Fibroblast of lung (primary cell): ENCODE data around the gene FASTKD1. TPM values are rescaled to one million over a fixed set of nuclear protein-coding genes. Genes with fewer than 3 reads are reported as not detected.

Source experiments
- DNase-seq, 2 donors: peaks; one replicate each; pipeline versions ENCODE4 v3.0.0 to v3.0.0-alpha.2; 2010; ENCODE audit warnings: low read depth in 2 of 2
- H2AFZ ChIP-seq: 2 replicates; pipeline ENCODE4 v1.5.1; 2012; ENCODE audit warnings: low read length, control low read depth, inconsistent platforms
- H3K27ac ChIP-seq: 2 replicates; pipeline ENCODE4 v1.5.1; 2011; ENCODE audit warnings: low read length, control low read depth; ENCODE audit not compliant: insufficient read depth
- H3K27me3 ChIP-seq: 2 replicates; pipeline ENCODE4 v1.5.1; 2011; ENCODE audit warnings: mild to moderate bottlenecking, low read length; ENCODE audit not compliant: control insufficient read depth, insufficient read depth
- H3K36me3 ChIP-seq: 2 replicates; pipeline ENCODE4 v1.5.1; 2011; ENCODE audit warnings: low read length; ENCODE audit not compliant: control insufficient read depth, insufficient read depth
- H3K4me1 ChIP-seq: 2 replicates; pipeline ENCODE4 v1.5.1; 2011; ENCODE audit warnings: low read length; ENCODE audit not compliant: control insufficient read depth, insufficient read depth; ENCODE audit errors: extremely low read depth
- H3K4me2 ChIP-seq: 2 replicates; pipeline ENCODE4 v1.5.1; 2011; ENCODE audit warnings: low read length, control low read depth; ENCODE audit not compliant: insufficient read depth; ENCODE audit errors: extremely low read depth
- H3K4me3 ChIP-seq, 4 experiments: fragments of 200-600 bp in 1 of 4; sonication (generic) in 1 of 4; replicated peaks in 1 of 4; 2 replicates each; pipeline ENCODE4 v1.5.1; 2011 to 2016; ENCODE audit warnings: low read length in 4 of 4, low read depth in 3 of 4, mild to moderate bottlenecking in 3 of 4, control low read depth in 2 of 4, inconsistent platforms in 1 of 4, mixed read lengths in 1 of 4; ENCODE audit not compliant: insufficient read depth in 1 of 4; ENCODE audit errors: control extremely low read depth in 1 of 4
- H3K79me2 ChIP-seq: 2 replicates; pipeline ENCODE4 v1.5.1; 2012; ENCODE audit warnings: mild to moderate bottlenecking, low read length, inconsistent platforms; ENCODE audit not compliant: control insufficient read depth, insufficient read depth
- H3K9ac ChIP-seq: 2 replicates; pipeline ENCODE4 v1.5.1; 2011; ENCODE audit warnings: mild to moderate bottlenecking, low read length, control low read depth; ENCODE audit not compliant: insufficient read depth
- H3K9me3 ChIP-seq: 2 replicates; pipeline ENCODE4 v1.5.1; 2012; ENCODE audit warnings: low read depth, low read length; ENCODE audit not compliant: control insufficient read depth, insufficient read depth
- H4K20me1 ChIP-seq: 2 replicates; pipeline ENCODE4 v1.5.1; 2011; ENCODE audit warnings: low read length; ENCODE audit not compliant: control insufficient read depth, insufficient read depth; ENCODE audit errors: extremely low read depth
- CTCF ChIP-seq, 2 donors: IDR thresholded peaks in 1 of 2; conservative IDR thresholded peaks in 1 of 2; 1 replicate in 1 of 2; 2 replicates in 1 of 2; pipeline ENCODE4 v1.5.1; 2011 to 2012; ENCODE audit warnings: low read length in 2 of 2, control low read depth in 1 of 2, inconsistent platforms in 1 of 2, low read depth in 1 of 2, mild to moderate bottlenecking in 1 of 2
- EZH2 ChIP-seq: IDR thresholded peaks from 2 replicates; pipeline ENCODE4 v1.5.1; 2012; ENCODE audit warnings: low read length, control low read depth, mild to moderate bottlenecking; ENCODE audit errors: missing control alignments
- polyA plus RNA-seq, 2 donors: library from polyadenylated mRNA; depleted of rRNA in 1 of 2; stranded (reverse) in 1 of 2; unstranded in 1 of 2; fragments of >200 nt; gene quantifications; 2 replicates each; pipeline ENCODE4 v1.2.1, GENCODE V29; 2011 to 2012; ENCODE audit warnings: missing spikeins in 1 of 2
- total RNA-seq: library from RNA; depleted of rRNA; stranded (reverse); fragments of >200 nt; gene quantifications from 2 replicates; pipeline ENCODE4 v1.2.1, GENCODE V29; 2014

Gene FASTKD1
- total and polyA plus RNA-seq, 2 donors (not counting 1 experiment from before 2014, with no cell fraction given), result 11.8 to 19.3 TPM

DNA sequence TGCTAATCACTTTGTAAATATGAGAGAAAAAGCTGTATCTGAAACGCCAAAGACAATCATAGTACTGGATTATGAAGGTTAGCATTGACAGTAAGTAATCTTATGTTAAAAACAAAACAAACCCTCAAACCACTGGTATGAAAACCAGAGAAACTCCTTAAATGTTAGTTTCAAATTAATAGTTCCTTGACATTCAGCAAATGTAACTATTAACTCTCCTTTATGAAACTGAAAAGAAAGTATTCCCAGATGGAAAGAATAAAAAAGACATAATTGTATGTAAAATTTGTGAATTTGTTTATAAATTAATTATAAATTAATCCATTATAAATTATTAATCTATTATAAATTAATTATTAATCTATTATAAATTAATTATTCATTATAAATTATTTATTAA lies 12.3 kb downstream of the FASTKD1 start:
- Histone ChIP-seq H3K27ac (no peak overlapping the region), H3K36me3 (no peaks in the 10 kb centered on the region), H3K4me1 (no peaks in the 10 kb centered on the region), H3K4me2 (no peak overlapping the region), H2AFZ (no peak overlapping the region), H4K20me1 (no peaks in the 10 kb centered on the region), H3K9me3 (no peaks in the 10 kb centered on the region), H3K9ac (no peak overlapping the region), H3K4me3 (no peak overlapping the region), H3K79me2 (no peaks in the 10 kb centered on the region), H3K27me3 (no peaks in the 10 kb centered on the region)
- no peak for DNase-seq
- TF ChIP-seq CTCF (conservative IDR thresholded peaks at IDR 0.05 in 1 of 2, IDR thresholded peaks at IDR 0.05 in 1 of 2; ENCODE audit: low read depth in 1 of 2, low read length in 2 of 2), result no peak
- TF ChIP-seq EZH2, result no peak

- TF ChIP-seq CTCF (conservative IDR thresholded peaks at IDR 0.05 in 1 of 2, IDR thresholded peaks at IDR 0.05 in 1 of 2; ENCODE audit: low read depth in 1 of 2, low read length in 2 of 2), result no peak
- no peak for TF ChIP-seq EZH2
- Histone ChIP-seq H3K4me2 (no peak overlapping the region), H3K36me3 (no peaks in the 10 kb centered on the region), H2AFZ (no peak overlapping the region), H3K79me2 (no peaks in the 10 kb centered on the region), H3K9me3 (no peaks in the 10 kb centered on the region), H4K20me1 (no peaks in the 10 kb centered on the region), H3K4me3 (no peak overlapping the region), H3K27me3 (no peaks in the 10 kb centered on the region), H3K27ac (no peak overlapping the region), H3K9ac (no peak overlapping the region), H3K4me1 (no peaks in the 10 kb centered on the region)
- no peak for DNase-seq
Measured at GRCh38 chr2:169546756-169547155, 26.9 kb downstream of the FASTKD1 start.

DNA sequence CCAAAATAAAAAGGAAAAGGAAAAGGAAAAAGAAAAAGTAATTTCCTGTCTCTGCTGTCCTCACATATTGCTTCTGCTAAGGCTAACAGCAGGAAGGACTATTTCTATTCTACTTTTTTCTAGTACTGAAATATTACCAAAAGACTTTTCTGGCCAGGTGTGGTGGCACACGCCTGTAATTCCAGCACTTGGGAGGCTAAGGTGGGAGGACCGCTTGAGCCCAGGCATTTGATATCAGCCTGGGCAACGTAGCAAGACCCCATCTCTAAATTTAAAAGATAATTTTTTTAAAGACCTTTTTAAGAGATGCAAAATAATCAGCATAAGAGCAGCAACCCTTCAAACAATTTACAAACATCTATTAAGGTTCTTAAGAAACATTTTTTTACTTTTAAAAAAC lies 31.2 kb downstream of the FASTKD1 start:
- no peaks in the 10 kb centered on the region for H4K20me1 ChIP-seq
- H3K79me2 ChIP-seq, result no peaks in the 10 kb centered on the region
- no peak for DNase-seq
- H3K4me2 ChIP-seq, result no peak overlapping the region
- H3K27me3 ChIP-seq, result no peaks in the 10 kb centered on the region
- H3K9ac ChIP-seq, result no peak overlapping the region
- H2AFZ ChIP-seq, result no peak overlapping the region
- no peaks in the 10 kb centered on the region for H3K36me3 ChIP-seq
- no peak overlapping the region for H3K4me3 ChIP-seq
- H3K27ac ChIP-seq, result no peak overlapping the region
- H3K9me3 ChIP-seq, result no peaks in the 10 kb centered on the region
- TF ChIP-seq CTCF (conservative IDR thresholded peaks at IDR 0.05 in 1 of 2, IDR thresholded peaks at IDR 0.05 in 1 of 2; ENCODE audit: low read depth in 1 of 2, low read length in 2 of 2), result no peak
- no peak for TF ChIP-seq EZH2
- no peaks in the 10 kb centered on the region for H3K4me1 ChIP-seq
